K562 (cell line): ENCODE data around the gene GUCY2D. TPM values are rescaled to one million over a fixed set of nuclear protein-coding genes. Genes with fewer than 3 reads are reported as not detected.

Source experiments
- CBX5 ChIP-seq: IDR thresholded peaks from 2 replicates; pipeline ENCODE4 v1.6.1; 2014; ENCODE audit warnings: low read depth, borderline replicate concordance
- MAZ ChIP-seq, 2 experiments: fragments of 450-650 bp in 1 of 2; sonication (generic) in 1 of 2; formaldehyde crosslinking; IDR thresholded peaks in 1 of 2; conservative IDR thresholded peaks in 1 of 2; 2 replicates each; pipeline versions ENCODE4 v1.4.0 to v1.5.0; 2020; ENCODE audit warnings: mild to moderate bottlenecking in 1 of 2, missing genetic modification reagents in 1 of 2
- MNT ChIP-seq, 2 experiments: fragments of 450-650 bp; conservative IDR thresholded peaks; 2 replicates each; pipeline ENCODE4 v1.6.1; 2017; ENCODE audit warnings: mild to moderate bottlenecking in 2 of 2, moderate library complexity in 2 of 2
- MYC ChIP-seq, 2 experiments: fragments of 250-450 bp in 1 of 2; sonication (Bioruptor Pico) in 1 of 2; IDR thresholded peaks; 2 replicates each; pipeline versions ENCODE4 v1.5.1 to v1.6.1; 2012 to 2021; ENCODE audit warnings: low read depth in 2 of 2, borderline replicate concordance in 1 of 2, improper control_type of control experiment in 1 of 2, low read length in 1 of 2, mild to moderate bottlenecking in 1 of 2, moderate library complexity in 1 of 2
- REST ChIP-seq, 2 experiments: fragments of 450-650 bp; formaldehyde crosslinking in 1 of 2; IDR thresholded peaks; 2 replicates each; pipeline versions ENCODE4 v1.4.0 to v1.6.1; 2014 to 2020; ENCODE audit warnings: mild to moderate bottlenecking in 2 of 2, borderline replicate concordance in 1 of 2, low read depth in 1 of 2
- SREBF1 ChIP-seq: fragments of 150-350 bp; IDR thresholded peaks from 2 replicates; pipeline ENCODE4 v1.6.1; 2014; ENCODE audit warnings: antibody characterized with exemption, low read depth, low read length, borderline replicate concordance
- WHSC1 ChIP-seq: IDR thresholded peaks from one replicate; pipeline ENCODE4 v1.6.1; 2012; ENCODE audit warnings: low read length, control low read depth, inconsistent platforms
- ZFX ChIP-seq: sonication (generic); formaldehyde crosslinking; IDR thresholded peaks from 2 replicates; pipeline ENCODE4 v1.8.0; 2022; ENCODE audit warnings: mild to moderate bottlenecking, missing genetic modification reagents, moderate library complexity
- polyA plus RNA-seq, 8 experiments: library from polyadenylated mRNA; depleted of rRNA in 4 of 8; stranded (reverse) in 5 of 8; unstranded in 3 of 8; fragments of >200 nt; fragmentation: Nextera tagmentation in 2 of 8; fragmentation: Illumina TruSeq in 1 of 8; extraction: Ambion mirVana in 2 of 8; extraction: Trizol in 1 of 8; gene quantifications; 2 replicates each; pipeline versions ENCODE4 v1.2.1 to v1.2.3, GENCODE V29; 2011 to 2014; ENCODE audit warnings: inconsistent platforms in 1 of 8, missing spikeins in 1 of 8
- total RNA-seq, 7 experiments: library from RNA; depleted of rRNA in 6 of 7; stranded (reverse); fragments of >200 nt in 6 of 7; fragmentation: Illumina TruSeq in 2 of 7; extraction: Trizol in 2 of 7; gene quantifications; 2 replicates each; pipeline versions ENCODE4 v1.2.1 to v1.2.3, GENCODE V29; 2011 to 2021; ENCODE audit warnings: low replicate concordance in 1 of 7

The GUCY2D gene
- total and polyA plus RNA-seq, 9 of the 15 experiments (the other 6 are each of a cell fraction or from before 2014, with no cell fraction given) = 0.05 TPM; not detected in 8

- TF ChIP-seq MNT (conservative IDR thresholded peaks at IDR 0.05) = peak; percentile 43 to 56; a peak in 3 of 4 replicates
- no peak for TF ChIP-seq CBX5
- no peak for TF ChIP-seq SREBF1
- TF ChIP-seq MYC (IDR thresholded peaks at IDR 0.05; ENCODE audit: low read depth, low read length) = peak; percentile 60; the same call in 1 of the 2 replicates
- no peak for TF ChIP-seq MYC (CRISPR knock-in tag; IDR thresholded peaks at IDR 0.05; ENCODE audit: borderline replicate concordance, low read depth)
- TF ChIP-seq ZFX (CRISPR knock-in tag) = peak; percentile 24; the same call in 1 of the 2 replicates
- no peak for TF ChIP-seq WHSC1
- TF ChIP-seq REST (IDR thresholded peaks at IDR 0.05; ENCODE audit: borderline replicate concordance) = peak; percentile 81
- TF ChIP-seq REST (CRISPR knock-in tag; IDR thresholded peaks at IDR 0.05; ENCODE audit: low read depth) = no peak
- 0 out of 4 replicates have a peak, but pooled peaks of 1 of the 2 experiments have one; percentile 26 for TF ChIP-seq MAZ (CRISPR knock-in tag; conservative IDR thresholded peaks at IDR 0.05 in 1 of 2, IDR thresholded peaks at IDR 0.05 in 1 of 2)
Measured at GRCh38 chr17:7988750-7989178, 13.7 kb upstream of the GUCY2D start (continued).
